HL-60 (cell line): Measurements from ENCODE around the gene CCDC186.

ENCODE experiments used
- DNase-seq, 2 experiments: peaks; one replicate each; pipeline ENCODE4 v3.0.0-alpha.2; 2010 to 2020; ENCODE audit warnings: low read depth in 1 of 2, low spot score in 1 of 2
- H3K27ac ChIP-seq: fragments of 250-450 bp; sonication (Bioruptor Pico); replicated peaks from 2 replicates; pipeline ENCODE4 v1.5.1; 2020; ENCODE audit warnings: mild to moderate bottlenecking, moderate library complexity
- H3K27me3 ChIP-seq: fragments of 250-450 bp; sonication (Bioruptor Pico); 2 replicates; pipeline ENCODE4 v1.5.1; 2021; ENCODE audit warnings: mild to moderate bottlenecking, moderate library complexity; ENCODE audit not compliant: insufficient read depth, poor library complexity, severe bottlenecking
- H3K4me3 ChIP-seq: replicated peaks from 2 replicates; pipeline ENCODE4 v1.5.1; 2011; ENCODE audit warnings: mild to moderate bottlenecking, control low read depth, low read length; ENCODE audit not compliant: insufficient read depth
- CTCF ChIP-seq: IDR thresholded peaks from one replicate; pipeline ENCODE4 v1.5.1; 2011; ENCODE audit warnings: low read length, control low read depth, inconsistent platforms; ENCODE audit not compliant: insufficient read depth
- GABPA ChIP-seq: IDR thresholded peaks from 2 replicates; pipeline ENCODE4 v1.6.1; 2012; ENCODE audit warnings: low read depth
- POLR2AphosphoS5 ChIP-seq: IDR thresholded peaks from 2 replicates; pipeline ENCODE4 v1.6.1; 2012; ENCODE audit warnings: low read depth
- REST ChIP-seq: IDR thresholded peaks from 2 replicates; pipeline ENCODE4 v1.6.1; 2012; ENCODE audit warnings: low read depth; ENCODE audit not compliant: insufficient replicate concordance
- SPI1 ChIP-seq: IDR thresholded peaks from 2 replicates; pipeline ENCODE4 v1.6.1; 2012; ENCODE audit warnings: low read depth, mild to moderate bottlenecking, borderline replicate concordance

CCDC186 gene

GRCh38 chr10:114188900-114189299 is 14.9 kb upstream of the CCDC186 start:
- TF ChIP-seq POLR2AphosphoS5 (no peak), GABPA (no peak), REST (no peak), CTCF (no peak), SPI1 (no peak)
- Histone ChIP-seq H3K4me3 (no peak overlapping the region), H3K27me3 (peaks cover 12% of the 10 kb centered on the region), H3K27ac (no peak overlapping the region)
- DNase-seq: no peak

- Histone ChIP-seq H3K27me3 (peaks cover 9% of the 10 kb centered on the region), H3K27ac (no peak overlapping the region), H3K4me3 (no peak overlapping the region)
- no peak for DNase-seq
- TF ChIP-seq GABPA (no peak), REST (no peak)
Measured at GRCh38 chr10:114188001-114188400, 14.0 kb upstream of the CCDC186 start.

GRCh38 chr10:114184276-114184675 is 10.3 kb upstream of the CCDC186 start:
- Histone ChIP-seq H3K27me3 (peaks cover 5% of the 10 kb centered on the region), H3K27ac (no peak overlapping the region)
- no peak for TF ChIP-seq POLR2AphosphoS5
- no peak for TF ChIP-seq SPI1
- TF ChIP-seq REST: no peak

GRCh38 chr10:114183563-114183962 is 9.6 kb upstream of the CCDC186 start:
- no peak overlapping the region for H3K27ac ChIP-seq
- no peak for TF ChIP-seq POLR2AphosphoS5
- TF ChIP-seq SPI1: no peak
- TF ChIP-seq GABPA: no peak
- no peak for TF ChIP-seq REST
- no peak for TF ChIP-seq CTCF
- DNase-seq: no peak
- peaks cover 5% of the 10 kb centered on the region for H3K27me3 ChIP-seq
- H3K4me3 ChIP-seq: no peak overlapping the region

More at GRCh38 chr10:114184276-114184675, 10.3 kb upstream of the CCDC186 start:
- no peak for DNase-seq
- no peak overlapping the region for H3K4me3 ChIP-seq
